Amygdala (tissue), 56 donors: ENCODE results near the gene NKIRAS1.

Experiments
- DNase-seq, 56 donors: peaks; one replicate each; lab custom pipeline; 2025; lab: John Stamatoyannopoulos, UW

NKIRAS1 gene

DNA sequence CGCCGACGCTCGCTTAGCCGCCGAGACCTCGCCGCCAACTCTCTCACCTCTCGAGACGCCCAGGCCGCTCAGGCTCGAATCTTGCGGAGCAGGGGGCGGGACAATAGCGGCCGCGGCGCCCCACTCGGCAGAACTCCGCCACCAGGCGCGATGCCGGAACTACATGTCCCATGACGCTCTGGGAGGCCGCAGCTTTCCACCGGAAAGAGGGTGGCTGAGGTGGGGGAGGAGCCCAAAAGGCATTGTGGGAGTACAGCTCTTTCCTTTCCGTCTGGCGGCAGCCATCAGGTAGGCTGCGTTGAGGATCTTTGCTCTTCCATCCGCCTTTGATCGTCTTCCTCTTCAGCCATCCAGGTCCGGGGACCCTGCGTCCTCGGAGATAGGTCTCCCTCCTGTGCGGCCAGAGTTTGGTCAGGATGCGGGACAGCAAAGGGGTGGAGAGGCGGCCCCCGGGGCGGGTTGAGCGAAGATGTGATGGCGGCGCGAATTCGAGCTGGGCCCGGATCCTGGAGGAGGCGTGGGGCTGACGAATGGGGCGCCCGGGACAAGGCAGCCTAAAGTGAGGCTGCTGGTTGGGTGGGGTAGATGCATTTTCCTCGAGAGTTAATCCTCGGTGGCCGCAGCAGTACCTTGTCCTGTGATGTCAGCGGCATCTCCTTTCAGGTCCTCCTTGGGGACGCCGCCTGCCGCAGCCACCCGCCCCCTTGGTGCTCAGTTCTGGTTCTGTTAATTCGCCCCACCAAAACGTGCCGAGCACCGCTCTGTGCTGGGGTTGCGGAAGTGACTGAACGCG, at the start of gene NKIRAS1, which contains the start of gene RPL15:
Gene NKIRAS1 (minus strand): TSS at position 105 of the 793 bp plus-strand sequence. CDS start 6,086 bp downstream, outside the sequence.
Gene RPL15 (plus strand): TSS at position 247 of the 793 bp plus-strand sequence. CDS start 728 bp downstream, outside the sequence.
- DNase-seq = peak; percentile 63 to 97 (median 93)

DNA sequence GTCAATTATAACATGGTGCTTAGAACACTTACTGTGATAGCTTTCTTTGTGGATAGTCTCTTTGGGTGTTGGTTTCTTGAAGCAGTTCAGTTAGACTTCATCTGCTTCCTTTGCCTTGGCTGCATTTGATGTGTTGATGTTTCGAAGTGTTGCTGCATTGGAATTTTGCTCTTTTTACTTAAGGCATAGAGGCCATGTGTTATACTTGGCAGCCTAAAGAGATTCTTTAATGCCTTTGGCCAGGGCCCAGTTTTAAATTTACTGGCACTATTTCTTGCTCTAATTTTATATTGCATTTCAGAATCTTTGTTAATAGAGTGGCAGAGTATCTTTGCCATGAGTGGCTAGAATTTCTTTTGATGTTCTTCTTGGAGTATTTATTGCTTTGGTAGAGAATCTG, 49.5 kb upstream of the NKIRAS1 start:
- no peak for DNase-seq

DNA sequence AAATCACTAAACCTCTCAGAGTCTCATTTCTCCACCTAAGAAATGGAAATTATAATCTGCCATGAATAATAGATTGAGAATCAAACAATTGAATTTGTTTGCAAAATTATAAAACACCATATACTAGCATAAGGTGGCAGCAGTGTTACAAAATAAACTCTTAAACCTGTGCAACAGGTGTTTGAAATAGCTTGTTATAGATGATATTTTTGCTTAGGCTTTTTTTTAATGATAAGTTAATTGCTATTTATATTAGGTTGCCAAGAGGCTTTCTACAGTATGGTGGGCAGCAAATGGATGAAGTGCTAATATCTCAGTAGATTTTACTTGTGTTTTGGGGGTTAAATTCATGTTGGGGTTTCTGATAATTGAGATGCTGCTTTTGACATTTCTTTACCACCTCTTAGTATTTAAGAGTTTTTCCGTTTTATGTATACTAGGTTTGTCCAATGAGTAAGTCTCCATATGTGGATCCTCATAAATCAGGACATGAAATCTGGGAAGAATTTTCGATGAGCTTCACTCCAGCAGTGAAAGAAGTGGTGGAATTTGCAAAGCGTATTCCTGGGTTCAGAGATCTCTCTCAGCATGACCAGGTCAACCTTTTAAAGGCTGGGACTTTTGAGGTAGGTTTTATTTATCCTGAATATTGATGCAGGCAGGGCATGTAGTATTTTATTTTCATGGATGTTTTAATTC, 47.9 kb upstream of the NKIRAS1 start:
- no peak for DNase-seq

DNA sequence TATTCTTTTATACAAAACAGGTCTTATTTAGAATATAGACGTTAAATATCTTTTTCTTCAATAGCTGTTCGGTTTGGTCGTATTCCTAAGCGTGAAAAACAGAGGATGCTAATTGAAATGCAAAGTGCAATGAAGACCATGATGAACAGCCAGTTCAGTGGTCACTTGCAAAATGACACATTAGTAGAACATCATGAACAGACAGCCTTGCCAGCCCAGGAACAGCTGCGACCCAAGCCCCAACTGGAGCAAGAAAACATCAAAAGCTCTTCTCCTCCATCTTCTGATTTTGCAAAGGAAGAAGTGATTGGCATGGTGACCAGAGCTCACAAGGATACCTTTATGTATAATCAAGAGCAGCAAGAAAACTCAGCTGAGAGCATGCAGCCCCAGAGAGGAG, 45.1 kb upstream of the NKIRAS1 start:
- no peak for DNase-seq

DNA sequence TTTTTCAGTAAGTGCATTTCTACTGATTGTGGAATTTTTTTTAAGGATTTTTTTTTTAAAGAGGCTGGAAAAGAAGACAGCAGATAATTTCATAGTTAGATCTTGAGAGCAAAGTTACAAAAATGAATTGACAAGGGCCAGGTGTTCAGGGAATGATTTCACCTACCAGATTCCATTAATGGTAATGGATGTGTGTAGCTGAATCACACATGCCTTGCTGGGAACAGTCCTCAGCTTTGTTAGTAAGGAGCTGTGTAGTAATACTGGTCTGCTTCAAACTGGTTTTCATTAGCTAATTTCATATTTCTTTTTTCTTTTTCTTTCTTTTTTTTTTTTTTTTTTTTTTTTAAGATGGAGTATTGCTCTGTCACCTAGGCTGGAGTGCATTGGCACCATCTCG, 44.3 kb upstream of the NKIRAS1 start:
- DNase-seq = no peak

DNA sequence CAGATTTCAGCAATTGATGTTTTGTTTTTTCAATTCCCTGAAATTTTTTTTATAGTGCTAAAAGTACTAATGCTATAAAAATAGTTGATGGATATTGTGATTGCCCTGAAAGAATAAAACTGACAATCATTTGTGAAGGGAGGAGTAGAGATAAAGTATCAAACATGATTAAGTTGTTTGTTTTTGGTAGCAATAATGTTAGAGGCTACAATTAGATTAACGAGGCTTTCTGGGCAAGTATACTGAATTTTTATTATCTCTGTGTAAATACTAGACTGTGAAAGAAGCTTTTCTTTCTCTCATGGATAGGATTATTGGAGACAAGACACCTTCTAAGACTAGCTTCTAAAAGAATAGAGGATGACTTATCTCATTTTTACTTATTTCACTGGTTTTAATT, 43.9 kb upstream of the NKIRAS1 start:
- no peak for DNase-seq

DNA sequence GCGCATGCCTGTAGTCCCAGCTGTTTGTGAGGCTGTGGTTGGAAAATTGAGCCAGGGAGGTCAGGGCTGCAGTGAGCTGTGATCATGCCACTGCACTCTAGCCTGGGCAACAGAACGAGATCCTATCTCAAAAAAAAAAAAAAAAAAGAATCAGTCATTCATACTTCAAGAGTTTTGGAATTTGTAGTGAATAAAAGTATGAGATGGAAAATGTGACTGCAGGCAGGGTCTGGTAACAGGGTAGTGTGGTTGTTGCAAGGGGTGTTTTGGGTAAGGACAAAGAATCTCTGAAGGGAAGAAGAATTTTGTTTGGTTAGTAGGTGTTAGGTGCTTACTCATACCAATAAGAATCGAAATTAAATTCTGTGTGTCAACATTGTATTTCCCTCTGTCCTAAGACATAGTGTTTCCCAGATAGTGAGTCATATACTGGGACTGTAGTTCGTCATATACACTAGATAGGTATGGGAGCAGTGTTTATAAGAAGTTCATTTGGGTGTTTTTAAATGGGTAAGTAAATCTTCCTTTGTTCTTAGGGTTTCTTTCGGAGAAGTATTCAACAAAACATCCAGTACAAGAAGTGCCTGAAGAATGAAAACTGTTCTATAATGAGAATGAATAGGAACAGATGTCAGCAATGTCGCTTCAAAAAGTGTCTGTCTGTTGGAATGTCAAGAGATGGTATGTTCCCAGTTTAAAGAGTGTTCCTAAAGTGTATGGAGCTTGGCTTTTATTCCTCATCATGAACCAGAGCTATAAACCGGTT, 42.5 kb upstream of the NKIRAS1 start:
- no peak for DNase-seq

DNA sequence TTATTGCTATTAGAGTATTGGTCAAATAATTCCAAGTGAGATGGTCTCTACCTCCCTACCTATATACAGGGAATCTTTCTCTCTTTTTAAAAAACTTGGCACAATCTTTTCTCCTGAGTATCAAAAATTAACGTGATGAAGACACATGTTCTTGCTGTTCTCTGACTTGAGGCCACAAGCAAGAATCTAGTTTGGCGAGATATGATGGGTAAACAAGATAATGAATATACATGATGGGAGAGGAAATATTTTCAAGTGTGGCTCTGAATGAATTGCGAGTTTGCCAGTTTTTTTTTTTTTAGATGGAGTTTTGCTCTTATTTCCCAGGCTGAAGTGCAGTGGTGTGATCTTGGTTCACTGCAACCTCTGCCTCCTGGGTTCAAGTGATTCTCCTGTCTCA, 39.9 kb upstream of the NKIRAS1 start:
- no peak for DNase-seq

DNA sequence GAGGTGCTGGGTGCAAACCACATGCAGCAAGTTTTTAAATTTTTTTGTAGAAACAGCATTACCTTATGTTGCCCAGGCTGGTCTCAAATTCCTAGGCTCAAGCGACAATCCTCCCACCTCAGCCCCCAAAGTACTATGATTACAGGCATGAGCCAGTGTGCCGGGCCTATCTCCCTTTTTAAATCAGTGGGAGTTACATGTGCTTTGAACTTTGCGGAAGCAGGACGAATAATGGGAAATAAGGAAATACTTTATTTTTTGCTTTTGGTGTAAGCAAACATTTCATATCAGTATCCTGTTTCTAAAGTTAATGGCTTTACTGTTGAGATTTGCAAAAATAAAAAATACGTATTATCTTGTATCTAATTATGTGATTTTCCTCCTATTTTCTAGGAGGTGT, 37.4 kb upstream of the NKIRAS1 start:
- no peak for DNase-seq

DNA sequence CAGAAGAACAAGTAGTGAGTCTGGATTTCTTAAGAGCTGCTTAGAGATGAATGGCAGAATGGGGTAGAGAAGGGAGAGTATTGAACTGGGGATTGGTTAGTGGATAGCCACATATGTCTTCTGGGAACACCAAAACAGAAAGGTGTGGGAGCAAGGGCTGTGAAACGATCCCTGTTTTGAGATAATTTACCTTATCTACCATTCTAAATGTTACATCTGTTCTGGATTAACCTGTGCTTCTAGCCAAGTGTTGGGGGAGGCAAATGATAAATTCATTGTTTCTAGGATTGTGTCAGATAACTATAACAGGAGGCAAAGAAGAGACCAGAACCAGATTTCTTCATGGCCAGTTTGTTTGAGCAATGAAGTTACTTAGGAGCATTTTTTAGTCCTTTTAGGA, 36.7 kb upstream of the NKIRAS1 start:
- DNase-seq = no peak

DNA sequence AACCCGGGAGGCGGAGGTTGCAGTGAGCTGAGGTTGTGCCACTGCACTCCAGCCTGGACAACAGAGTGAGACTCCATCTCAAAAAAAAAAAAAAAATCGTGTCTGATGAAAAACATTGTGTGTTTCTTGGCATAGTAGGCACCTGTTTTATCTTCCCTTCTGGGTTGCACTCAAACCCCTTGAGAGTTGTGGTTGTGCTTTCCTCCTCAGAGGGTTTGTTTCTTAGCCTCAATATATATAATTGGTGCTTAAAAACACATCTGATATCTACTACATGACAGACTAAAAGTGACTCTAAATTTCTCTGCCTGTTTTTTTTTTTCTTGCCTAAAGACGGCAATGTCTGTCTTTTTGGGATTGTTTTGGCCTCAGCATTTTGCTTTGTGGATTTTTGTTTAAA, 35.9 kb upstream of the NKIRAS1 start:
- DNase-seq = no peak

DNA sequence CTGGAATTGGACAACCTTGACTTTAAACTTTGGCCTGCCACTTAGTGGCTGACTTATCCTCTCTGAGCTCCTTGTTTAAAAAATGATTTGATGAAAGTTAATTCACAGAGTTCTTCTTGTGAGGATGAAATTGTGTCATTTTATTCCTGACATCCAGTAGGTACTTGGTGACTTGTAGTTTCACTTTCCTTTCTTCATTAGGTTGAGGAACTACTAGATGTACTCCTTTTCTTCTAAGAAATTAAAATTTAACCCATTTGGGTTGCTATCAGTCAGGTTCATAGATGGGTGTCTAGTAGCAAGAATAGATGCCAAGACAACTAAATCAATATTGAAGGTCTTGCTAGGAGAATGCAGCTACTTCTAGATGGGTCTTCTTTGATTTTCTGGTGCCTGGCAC, 33.5 kb upstream of the NKIRAS1 start:
- no peak for DNase-seq

DNA sequence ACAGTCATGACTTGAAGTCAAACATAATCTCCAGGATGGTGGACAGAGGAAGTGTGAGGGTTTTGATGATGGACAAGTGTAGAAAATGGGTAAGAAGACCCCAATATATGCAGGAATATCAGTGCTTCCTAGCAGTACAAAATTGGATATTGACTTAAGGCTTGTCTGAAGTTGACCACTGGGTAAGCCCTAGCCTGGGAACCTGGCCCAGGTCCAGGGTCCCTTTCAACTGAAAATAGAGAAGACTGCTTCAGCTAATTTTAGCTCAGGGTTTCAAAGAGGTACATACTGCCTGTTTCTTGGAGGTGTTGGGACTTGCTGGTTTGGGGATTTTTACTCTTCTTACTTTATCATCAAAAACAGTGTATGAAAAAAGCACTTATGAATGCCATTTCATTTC, 33.0 kb upstream of the NKIRAS1 start:
- DNase-seq = peak in 13 of 56 donors; percentile 8 to 29 (median 17)

DNA sequence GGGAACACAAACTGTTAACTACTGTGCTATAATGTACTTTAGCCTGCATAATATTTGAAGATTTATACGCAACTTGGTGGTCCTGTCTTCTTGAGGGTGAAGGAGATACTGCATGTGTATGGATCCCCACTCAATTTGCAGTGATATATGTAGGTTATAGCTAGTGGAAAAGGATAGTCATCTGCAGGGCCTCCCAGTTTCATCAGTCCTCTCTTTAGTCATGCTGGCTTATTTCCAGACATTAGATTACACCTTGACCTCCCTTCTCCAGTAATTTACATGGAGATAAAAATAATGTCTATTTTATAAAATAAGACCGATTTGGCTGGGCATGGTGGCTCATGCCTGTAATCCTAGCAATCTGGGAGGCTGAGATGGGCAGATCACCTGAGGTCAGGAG, 32.0 kb upstream of the NKIRAS1 start:
- no peak for DNase-seq

DNA sequence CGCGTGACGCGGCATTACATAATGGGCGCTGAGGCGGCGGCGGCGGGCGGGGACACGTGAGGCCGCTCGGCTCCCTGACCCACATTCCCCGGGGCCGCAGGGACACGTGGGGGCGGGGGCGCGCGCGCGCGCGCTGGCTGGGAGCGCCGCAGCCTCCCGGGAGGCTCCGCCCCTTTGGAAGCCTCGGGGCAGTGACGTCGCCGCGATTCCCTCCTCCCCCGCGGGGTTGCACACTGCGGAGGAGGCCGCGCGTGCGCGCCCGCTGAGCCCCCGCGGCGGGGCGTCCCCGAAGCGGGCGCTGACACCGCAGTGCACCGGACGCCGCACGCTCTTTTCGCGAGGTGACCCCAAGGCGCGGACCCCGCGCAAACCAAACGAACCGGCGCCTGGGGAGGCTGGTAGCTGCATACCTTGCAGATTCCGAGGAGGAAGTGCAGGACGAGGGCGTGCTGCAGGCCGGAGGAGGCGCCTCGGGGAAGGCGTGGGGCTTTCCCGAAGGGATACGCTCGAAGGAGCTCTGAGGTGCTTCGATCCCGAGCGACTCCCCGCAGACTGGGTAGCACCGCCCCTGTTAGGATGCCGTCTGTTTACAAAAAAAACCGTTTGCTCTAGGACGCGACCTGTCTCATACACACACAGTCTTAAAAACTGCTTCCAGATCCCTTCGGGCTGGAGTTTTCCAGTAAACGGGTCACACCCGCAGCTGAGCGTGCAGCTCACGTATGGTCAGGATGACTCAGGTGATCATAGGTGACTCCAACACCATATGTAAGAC, 29.3 kb upstream of the NKIRAS1 start:
- peak; percentile 77 to 99 (median 94) for DNase-seq

DNA sequence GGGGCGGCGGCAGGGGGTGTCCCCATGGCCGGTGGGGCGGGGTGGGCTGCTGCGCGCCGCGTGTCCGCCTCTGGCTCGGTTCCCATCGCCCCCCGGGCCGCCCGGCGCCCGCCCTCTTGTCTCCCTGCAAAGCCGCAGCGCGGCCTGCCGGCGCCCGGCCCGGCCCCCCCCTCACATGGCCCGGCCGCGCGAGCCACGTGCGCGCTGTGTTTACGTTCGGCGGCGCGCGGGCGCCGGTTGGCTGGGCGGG, 28.8 kb upstream of the NKIRAS1 start:
- no peak for DNase-seq

DNA sequence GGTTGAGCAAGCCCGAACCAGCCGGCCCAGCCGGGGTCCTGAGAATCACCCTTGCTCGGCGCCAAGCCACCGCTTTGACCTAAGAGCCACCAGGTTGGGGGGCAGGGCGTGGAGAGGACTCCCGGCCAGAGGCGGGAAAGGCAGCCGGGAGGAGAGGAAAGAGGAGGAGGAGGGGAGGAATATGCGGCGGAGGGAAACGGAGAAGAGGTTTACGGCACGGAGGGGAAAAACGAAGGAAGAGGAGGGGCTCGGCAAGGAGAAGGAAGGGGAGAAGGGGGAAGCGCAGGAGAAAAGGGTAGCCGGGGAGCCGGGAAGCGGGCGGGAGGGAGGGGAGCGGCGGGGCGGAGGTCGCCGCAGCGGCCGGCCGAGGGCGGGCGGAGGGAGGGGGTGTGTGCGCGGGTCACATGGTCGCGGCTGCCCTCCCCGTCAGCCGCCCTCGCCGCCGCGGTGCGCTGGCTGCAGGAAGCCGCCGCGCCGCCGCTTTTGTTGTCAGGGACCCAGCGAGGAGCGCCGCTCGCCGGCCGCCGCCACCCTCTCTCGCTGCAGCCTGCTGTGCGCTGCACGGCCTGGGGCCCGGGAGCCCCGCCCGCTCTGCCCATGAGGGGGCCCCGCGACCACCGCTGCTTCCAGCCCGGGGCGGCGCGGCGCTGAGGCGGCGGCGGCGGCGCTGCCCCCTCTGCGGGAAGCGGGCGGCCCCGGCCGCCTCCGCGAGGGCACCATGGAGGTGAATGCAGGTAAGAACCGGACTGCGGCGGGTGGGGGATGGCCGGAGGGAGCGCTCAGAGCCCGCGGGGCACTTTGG, 28.3 kb upstream of the NKIRAS1 start, which contains the start of gene NR1D2:
Gene NR1D2 (plus strand): TSS at position 426 of the 802 bp plus-strand sequence. CDS start 293 bp downstream, at position 719.
- peak in 55 of 56 donors; percentile 31 to 88 (median 72) for DNase-seq

DNA sequence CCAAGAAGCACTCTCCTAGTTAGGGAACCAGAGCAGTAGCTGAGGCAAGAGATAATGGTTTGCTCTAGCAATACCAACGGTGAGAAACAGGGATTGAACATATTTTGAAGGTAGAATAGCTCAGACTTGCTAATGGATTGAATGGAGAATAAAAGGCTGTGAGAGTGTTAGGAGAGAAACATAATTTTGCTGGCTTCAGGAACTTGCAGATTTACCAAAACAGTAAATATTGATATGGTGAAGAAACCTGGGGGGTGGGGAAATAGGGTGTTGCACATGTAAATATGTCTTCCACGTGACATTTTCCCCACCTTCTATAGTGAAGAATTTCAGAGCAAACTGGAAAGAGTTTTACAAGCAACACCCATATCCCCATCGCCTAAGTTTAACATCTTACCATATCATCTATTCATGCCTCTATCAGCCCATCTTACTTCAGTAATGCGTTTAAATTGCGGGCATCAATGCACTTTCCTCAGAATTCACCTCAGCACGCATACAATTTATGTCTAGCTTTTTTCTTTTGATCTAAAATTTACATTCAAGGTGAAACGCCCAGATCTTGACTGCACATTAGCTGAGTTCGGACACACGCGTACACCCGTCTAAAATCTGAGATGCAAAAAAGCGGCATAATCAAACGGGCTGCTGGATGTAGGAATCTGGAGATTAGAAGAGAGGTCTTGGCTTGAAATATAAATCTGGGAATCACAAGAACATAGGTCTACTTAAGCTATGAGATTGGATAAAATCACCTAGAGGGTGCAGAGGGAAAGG, 27.4 kb upstream of the NKIRAS1 start:
- no peak for DNase-seq

DNA sequence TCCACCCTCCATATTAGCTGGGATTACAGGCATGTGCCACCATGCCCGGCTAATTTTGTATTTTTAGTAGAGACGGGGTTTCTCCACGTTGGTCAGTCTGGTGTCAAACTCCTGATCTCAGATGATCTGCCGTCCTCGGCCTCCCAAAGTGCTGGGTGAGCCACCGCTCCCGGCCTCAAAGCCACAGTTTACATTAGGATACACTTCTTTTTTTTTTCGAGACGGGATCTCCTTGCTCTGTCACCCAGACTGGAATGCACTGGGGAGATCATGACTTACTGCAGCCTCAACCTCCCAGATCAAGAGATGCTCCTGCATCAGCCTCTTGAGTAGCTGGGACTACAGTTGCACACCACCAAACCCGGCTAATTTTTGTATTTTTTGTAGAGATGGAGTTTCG, 25.8 kb upstream of the NKIRAS1 start:
- no peak for DNase-seq
